B cell (primary cell): Measurements from ENCODE around the gene THSD7B.

Experiments used
- CTCF ChIP-seq: fragments of 200-600 bp; IDR thresholded peaks from one replicate; pipeline ENCODE4 v1.8.0; 2022; ENCODE audit warnings: antibody characterized with exemption, mild to moderate bottlenecking
- EZH2 ChIP-seq: IDR thresholded peaks from 2 replicates; pipeline ENCODE4 v1.6.1; 2012; ENCODE audit warnings: borderline replicate concordance, low read depth, mild to moderate bottlenecking, moderate library complexity, low read length; ENCODE audit not compliant: insufficient read depth, poor library complexity, severe bottlenecking

GRCh38 chr2:136818839-136819238, 53.5 kb downstream of the THSD7B start:
- TF ChIP-seq EZH2 (no peak), CTCF (no peak)
